Measurements from ENCODE around the gene RASSF10. TPM values are rescaled to one million over a fixed set of nuclear protein-coding genes. Genes with fewer than 3 reads are reported as not detected.
"Not testable (repeated sequence)": the region's sequence is repeated elsewhere in the genome, so short reads cannot be mapped to it uniquely, and the experiment has no call there.

The RASSF10 gene
- total RNA-seq, 1 donor from 2014 or later: 13.2 TPM

- DNase-seq (ENCODE audit: low read depth): no peak
Observed at GRCh38 chr11:13026722-13027121, 17.6 kb downstream of the RASSF10 start.

- DNase-seq (ENCODE audit: low read depth): no peak
Observed at GRCh38 chr11:13028322-13028721, 19.2 kb downstream of the RASSF10 start.

GRCh38 chr11:13029872-13030271 lies 20.8 kb downstream of the RASSF10 start:
- no peak for DNase-seq (ENCODE audit: low read depth)

GRCh38 chr11:13030857-13031256 lies 21.7 kb downstream of the RASSF10 start:
- DNase-seq (ENCODE audit: low read depth): peak; percentile 67

GRCh38 chr11:13031349-13031748 lies 22.2 kb downstream of the RASSF10 start:
- DNase-seq (ENCODE audit: low read depth): no peak

- no peak for DNase-seq (ENCODE audit: low read depth)
Observed at GRCh38 chr11:13033760-13034533, 24.8 kb downstream of the RASSF10 start.

- no peak for DNase-seq (ENCODE audit: low read depth)
Observed at GRCh38 chr11:13035711-13036110, 26.6 kb downstream of the RASSF10 start.

- DNase-seq (ENCODE audit: low read depth): no peak
Observed at GRCh38 chr11:13036235-13036634, 27.1 kb downstream of the RASSF10 start.

GRCh38 chr11:13038366-13038765 lies 29.2 kb downstream of the RASSF10 start:
- peak; percentile 41 for DNase-seq (ENCODE audit: low read depth)

GRCh38 chr11:13039126-13039525 lies 30.0 kb downstream of the RASSF10 start:
- no peak for DNase-seq (ENCODE audit: low read depth)

- no peak for DNase-seq (ENCODE audit: low read depth)
Observed at GRCh38 chr11:13040969-13041561, 31.9 kb downstream of the RASSF10 start.

GRCh38 chr11:13042873-13043342 lies 33.8 kb downstream of the RASSF10 start:
- DNase-seq (ENCODE audit: low read depth): peak; percentile 67

GRCh38 chr11:13043912-13044628 lies 35.0 kb downstream of the RASSF10 start:
- DNase-seq (ENCODE audit: low read depth): no peak

GRCh38 chr11:13045089-13045488 lies 36.0 kb downstream of the RASSF10 start:
- DNase-seq (ENCODE audit: low read depth): not testable (repeated sequence)

GRCh38 chr11:13045734-13046133 lies 36.6 kb downstream of the RASSF10 start:
- DNase-seq (ENCODE audit: low read depth): no peak

GRCh38 chr11:13046637-13047570 lies 37.8 kb downstream of the RASSF10 start:
- peak; percentile 75 for DNase-seq (ENCODE audit: low read depth)

GRCh38 chr11:13047884-13048283 lies 38.8 kb downstream of the RASSF10 start:
- no peak for DNase-seq (ENCODE audit: low read depth)

- DNase-seq (ENCODE audit: low read depth): peak; percentile 26
Observed at GRCh38 chr11:13051257-13051656, 42.1 kb downstream of the RASSF10 start.

- no peak for DNase-seq (ENCODE audit: low read depth)
Observed at GRCh38 chr11:13052130-13052571, 43.0 kb downstream of the RASSF10 start.

- no peak for DNase-seq (ENCODE audit: low read depth)
Observed at GRCh38 chr11:13053255-13053917, 44.3 kb downstream of the RASSF10 start.

- no peak for DNase-seq (ENCODE audit: low read depth)
Observed at GRCh38 chr11:13054278-13054677, 45.2 kb downstream of the RASSF10 start.

Measured in renal cortical epithelial cell (primary cell).